GM18867 (cell line): ENCODE data around the gene C5.
"Not testable (repeated sequence)": the region's sequence is repeated elsewhere in the genome, so short reads cannot be mapped to it uniquely, and the experiment has no call there.

Experiments used
- ATAC-seq: cut with Tn5 transposase; IDR thresholded peaks from one replicate; pipeline ENCODE4 v1.9.1; 2021; ENCODE audit warnings: mild to moderate bottlenecking, moderate library complexity; ENCODE audit not compliant: unreplicated experiment

C5 gene

GRCh38 chr9:120982836-120983235 lies 67.2 kb downstream of the C5 start:
- no peak for ATAC-seq

- no peak for ATAC-seq
Observed at GRCh38 chr9:120980951-120981350, 69.1 kb downstream of the C5 start.

GRCh38 chr9:120979797-120980196 lies 70.3 kb downstream of the C5 start:
- ATAC-seq = no peak

GRCh38 chr9:120978987-120979386 lies 71.1 kb downstream of the C5 start:
- ATAC-seq = no peak

- ATAC-seq = no peak
Observed at GRCh38 chr9:120977321-120977720, 72.8 kb downstream of the C5 start.

GRCh38 chr9:120974921-120975320 lies 75.2 kb downstream of the C5 start:
- no peak for ATAC-seq

- ATAC-seq = no peak
Observed at GRCh38 chr9:120974181-120974580, 75.9 kb downstream of the C5 start.

GRCh38 chr9:120971938-120972337 lies 78.1 kb downstream of the C5 start:
- ATAC-seq = no peak

GRCh38 chr9:120971471-120971870 lies 78.6 kb downstream of the C5 start:
- not testable (repeated sequence) for ATAC-seq

GRCh38 chr9:120970244-120970643 lies 79.8 kb downstream of the C5 start:
- ATAC-seq = no peak

- no peak for ATAC-seq
Observed at GRCh38 chr9:120966013-120966369, 84.1 kb downstream of the C5 start.

GRCh38 chr9:120965344-120966012 lies 84.6 kb downstream of the C5 start:
- ATAC-seq = no peak

- no peak for ATAC-seq
Observed at GRCh38 chr9:120961936-120962335, 88.1 kb downstream of the C5 start.

GRCh38 chr9:120960001-120960400 lies 90.1 kb downstream of the C5 start:
- no peak for ATAC-seq

GRCh38 chr9:120956862-120957261 lies 93.2 kb downstream of the C5 start:
- ATAC-seq = no peak

- ATAC-seq = no peak
Observed at GRCh38 chr9:120951960-120952618, 98.0 kb downstream of the C5 start.

- no peak for ATAC-seq
Observed at GRCh38 chr9:120950421-120951388, 99.4 kb downstream of the C5 start.

- no peak for ATAC-seq
Observed at GRCh38 chr9:120949290-120949689, 100.8 kb downstream of the C5 start.

GRCh38 chr9:120948824-120949223 lies 101.3 kb downstream of the C5 start:
- no peak for ATAC-seq

GRCh38 chr9:120947222-120947621 lies 102.9 kb downstream of the C5 start:
- ATAC-seq = no peak

GRCh38 chr9:120946259-120946658 lies 103.8 kb downstream of the C5 start:
- no peak for ATAC-seq

- ATAC-seq = no peak
Observed at GRCh38 chr9:120944948-120945347, 105.1 kb downstream of the C5 start.
